GM18951 (cell line): ENCODE data around the gene DTX4.

Source experiments
- POLR2A ChIP-seq: IDR thresholded peaks from 4 replicates; pipeline ENCODE4 v1.6.1; 2011; ENCODE audit warnings: mild to moderate bottlenecking; ENCODE audit not compliant: insufficient read length, insufficient read depth; ENCODE audit errors: extremely low read depth
- in situ Hi-C: fragments of 300-500 bp; cut with MboI; formaldehyde crosslinking; loops from one replicate; pipeline ENCODE4 v1.12.0; 2022; ENCODE audit warnings: low sequenced_read_pairs, mixed read lengths, inconsistent platforms; ENCODE audit not compliant: unreplicated experiment

The DTX4 gene

DNA sequence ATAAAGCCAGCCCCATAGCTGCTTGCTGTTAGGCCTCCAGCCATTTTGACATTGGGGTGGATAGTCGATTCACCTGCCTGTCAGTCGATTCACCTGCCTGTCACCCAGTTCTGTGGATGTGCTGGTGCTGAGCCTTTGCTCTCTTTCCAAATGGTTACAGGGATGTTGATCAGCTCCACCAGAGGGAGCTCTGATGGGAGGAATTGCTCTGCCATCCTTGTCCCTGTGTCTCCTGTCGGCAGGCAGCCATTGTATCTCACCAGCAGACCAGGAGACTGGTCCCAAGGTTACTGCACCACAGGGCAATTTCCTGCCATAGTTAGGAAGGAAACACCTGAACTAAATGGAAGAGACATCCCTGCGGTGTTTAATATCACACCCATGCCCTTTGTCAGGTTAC lies 34.7 kb downstream of the DTX4 start:
- in situ Hi-C loops, result loop anchor here (5.0 kb wide), 1 partner anchor 34 kb away; the partner anchor contains the start of gene DTX4

DNA sequence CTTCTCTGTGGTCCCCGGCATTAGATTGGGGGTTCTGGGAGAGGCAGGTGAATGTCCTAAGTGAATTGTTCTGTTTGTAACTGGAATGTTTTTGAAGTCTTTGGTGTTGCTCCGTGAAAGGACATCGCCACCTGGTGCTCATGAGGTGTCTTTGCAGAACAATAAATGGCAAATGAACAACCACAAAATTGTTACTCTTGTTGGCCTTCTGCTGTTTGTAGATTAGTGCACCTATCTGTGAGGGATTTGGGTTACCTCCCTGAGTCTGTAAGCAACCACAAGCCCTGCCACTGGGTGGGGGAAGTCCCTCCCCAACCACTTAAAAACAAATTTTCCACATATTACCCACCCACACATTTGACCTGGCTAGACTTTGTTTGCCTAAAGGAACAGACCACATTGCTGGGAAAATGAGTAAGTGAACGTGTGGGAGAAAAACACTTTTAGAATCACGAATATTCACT lies 36.1 kb downstream of the DTX4 start:
- in situ Hi-C loops, result loop anchor here (5.0 kb wide), 1 partner anchor 36 kb away; the partner anchor contains the start of gene DTX4
- TF ChIP-seq POLR2A, result peak; percentile 11

More for the DNA sequence above, 34.7 kb downstream of the DTX4 start:
- no peak for TF ChIP-seq POLR2A

DNA sequence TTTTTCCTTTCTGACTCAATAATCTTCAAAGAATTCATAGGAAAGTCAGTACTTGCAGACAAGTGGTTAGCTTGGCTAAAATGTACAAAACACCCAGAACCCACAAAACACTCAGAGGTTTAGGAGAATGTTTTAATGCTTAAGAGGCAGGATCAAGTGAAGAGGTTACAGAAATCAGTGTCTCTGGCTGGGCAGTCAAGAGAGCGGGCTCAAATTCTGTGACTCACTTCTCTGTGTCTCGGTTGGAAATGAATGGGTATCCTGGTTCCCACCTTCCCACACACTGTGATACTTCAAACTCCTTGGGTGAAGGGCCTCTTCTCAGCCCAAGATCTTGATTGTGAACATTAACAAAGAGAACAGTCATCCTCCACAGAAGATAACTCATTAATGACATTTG lies 37.0 kb downstream of the DTX4 start:
- in situ Hi-C loops, result loop anchor here (5.0 kb wide), 1 partner anchor 37 kb away; the partner anchor contains the start of gene DTX4
- TF ChIP-seq POLR2A, result no peak

DNA sequence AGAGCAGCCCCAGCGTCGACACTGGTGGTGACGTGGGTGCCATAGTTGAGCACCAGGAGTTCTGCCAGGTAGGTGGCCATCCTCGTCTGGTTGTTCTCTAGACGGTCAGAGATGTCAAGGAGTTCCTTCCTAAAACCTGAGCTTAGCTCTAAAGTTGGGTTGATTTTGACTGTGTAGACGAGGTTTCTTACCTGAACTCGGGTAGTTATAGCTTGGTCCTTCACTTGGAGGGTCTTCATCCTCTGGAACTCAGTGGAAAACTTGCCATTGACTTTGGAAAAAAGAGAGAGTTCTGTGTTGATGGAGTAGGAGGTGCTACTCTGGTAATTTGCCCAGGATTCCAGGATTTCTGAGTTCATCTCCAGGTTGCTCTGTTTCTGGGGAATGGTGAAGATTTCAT lies 40.3 kb downstream of the DTX4 start:
- in situ Hi-C loops, result no loop called here
- TF ChIP-seq POLR2A, result no peak

DNA sequence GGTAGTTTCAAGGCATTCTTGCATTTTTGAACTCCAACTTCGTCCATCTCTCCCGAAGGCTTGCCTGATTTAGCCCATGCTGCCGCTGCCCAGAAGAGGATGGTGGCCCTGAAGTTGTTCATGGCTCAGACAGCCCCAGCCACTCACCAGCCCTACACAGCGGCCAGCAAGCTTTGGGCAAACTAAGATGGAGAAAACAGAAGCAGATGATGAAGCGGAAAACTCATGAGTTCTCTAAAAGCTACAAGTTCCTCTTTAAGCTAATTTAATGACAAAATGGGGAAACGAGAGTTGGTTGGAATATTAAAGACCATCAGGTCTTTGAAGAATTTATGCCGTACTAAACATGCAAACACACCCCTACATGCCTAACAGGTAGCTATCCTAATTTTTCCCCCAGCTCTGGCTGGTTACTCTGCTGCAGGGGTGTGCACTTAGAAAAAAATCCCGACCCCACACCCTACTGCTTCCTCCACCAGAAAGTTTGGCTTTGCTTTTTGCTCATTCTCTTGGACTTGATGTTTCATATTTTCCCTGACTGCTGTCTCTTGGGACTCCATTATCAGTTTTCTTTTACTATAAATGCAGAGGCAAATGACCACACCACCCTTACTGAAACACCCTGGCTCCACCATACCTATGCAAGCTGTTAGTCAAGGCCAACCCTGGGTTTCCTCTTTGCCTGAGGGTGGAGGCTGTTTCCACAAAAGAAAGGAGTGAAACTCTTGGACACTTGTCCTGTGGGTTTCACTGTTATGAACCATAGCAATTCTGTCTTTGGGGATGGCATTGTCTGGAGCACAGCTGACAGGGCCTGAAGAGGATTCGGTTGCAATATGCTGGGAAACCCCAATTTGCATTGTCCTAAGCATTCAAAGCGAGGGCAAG lies 41.1 kb downstream of the DTX4 start, which contains the start of gene MPEG1:
TSS of gene MPEG1 (minus strand) at position 184 of the 888 bp plus-strand sequence. CDS start at position 122, 62 bp downstream.
- in situ Hi-C loops, result no loop called here
- peak; percentile 48 for TF ChIP-seq POLR2A

DNA sequence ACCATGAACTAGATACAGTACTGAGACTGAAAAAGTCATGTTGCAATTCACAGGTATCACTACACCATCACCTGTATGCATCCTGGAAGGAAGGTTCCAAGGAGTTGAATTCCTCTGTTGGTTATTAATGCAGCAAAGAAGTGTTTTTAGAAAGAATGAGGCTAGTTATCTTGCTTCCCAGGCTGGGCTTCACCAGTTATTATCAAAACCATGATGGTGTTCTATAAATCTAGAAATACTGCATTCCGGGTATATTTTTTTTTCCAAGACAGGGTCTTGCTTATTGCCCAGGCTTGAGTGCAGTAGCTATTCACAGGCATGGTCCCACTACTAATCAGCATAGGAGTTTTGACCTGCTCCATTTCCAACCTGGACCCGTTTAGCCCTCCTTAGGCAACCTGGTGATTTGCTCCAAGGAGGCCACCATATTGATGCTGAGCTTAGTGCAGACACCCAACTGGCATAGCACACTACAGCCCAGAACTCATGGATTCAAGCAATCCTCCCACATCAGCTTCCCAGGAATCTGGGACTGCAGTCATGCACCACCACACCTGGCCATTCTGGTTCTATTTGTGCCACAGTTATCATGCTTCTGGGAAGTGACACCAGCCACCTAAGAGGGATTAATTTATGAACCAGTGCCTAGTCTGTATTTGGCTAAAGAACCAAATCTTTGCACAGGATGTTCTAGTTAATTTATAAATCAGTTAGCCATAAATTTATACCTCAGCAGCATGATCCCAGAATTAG lies 42.4 kb downstream of the DTX4 start:
- in situ Hi-C loops, result no loop called here
- no peak for TF ChIP-seq POLR2A

DNA sequence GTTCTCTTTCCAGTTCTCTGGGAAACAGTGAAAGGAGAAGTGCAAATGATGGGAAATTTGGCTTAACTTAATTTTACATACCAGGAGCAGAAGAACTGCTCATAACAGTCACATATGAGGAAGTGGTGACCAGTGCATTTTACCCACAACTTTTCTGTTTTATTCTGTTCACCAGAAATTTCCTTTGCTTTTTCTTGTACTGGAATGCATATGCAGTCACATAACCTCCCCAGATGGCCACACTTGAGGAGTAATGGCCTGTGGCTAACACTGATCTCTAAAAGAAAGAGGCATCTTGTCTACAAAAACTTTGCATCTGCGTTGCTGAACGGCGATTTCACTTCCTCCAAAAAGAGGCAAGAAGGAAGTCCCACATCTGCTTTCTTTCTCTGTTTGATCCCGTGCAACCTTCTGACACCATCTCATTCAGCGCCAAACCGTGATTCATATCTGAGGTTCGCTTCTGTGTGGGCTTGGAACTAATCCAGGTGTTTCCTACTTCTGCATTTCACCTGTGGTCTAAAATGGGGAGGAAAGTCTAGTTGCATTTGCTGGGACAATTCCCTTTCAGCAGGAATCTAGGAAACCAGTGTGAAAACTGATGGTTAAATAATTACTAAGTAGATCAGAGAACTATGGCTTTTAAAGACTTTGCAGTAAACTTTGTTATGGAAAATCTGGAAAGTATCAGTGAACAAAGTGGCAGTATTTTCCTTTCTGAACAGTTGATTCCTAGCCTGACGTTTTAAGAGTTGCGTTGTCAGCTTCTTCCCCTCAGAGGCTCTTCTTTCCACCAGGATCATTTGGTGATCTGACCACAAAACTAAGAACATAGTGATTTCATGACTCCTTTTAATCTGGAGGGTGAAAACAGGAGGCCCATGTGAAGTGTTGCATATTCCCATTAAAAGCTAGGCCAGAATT lies 45.0 kb downstream of the DTX4 start:
- in situ Hi-C loops, result no loop called here
- no peak for TF ChIP-seq POLR2A

DNA sequence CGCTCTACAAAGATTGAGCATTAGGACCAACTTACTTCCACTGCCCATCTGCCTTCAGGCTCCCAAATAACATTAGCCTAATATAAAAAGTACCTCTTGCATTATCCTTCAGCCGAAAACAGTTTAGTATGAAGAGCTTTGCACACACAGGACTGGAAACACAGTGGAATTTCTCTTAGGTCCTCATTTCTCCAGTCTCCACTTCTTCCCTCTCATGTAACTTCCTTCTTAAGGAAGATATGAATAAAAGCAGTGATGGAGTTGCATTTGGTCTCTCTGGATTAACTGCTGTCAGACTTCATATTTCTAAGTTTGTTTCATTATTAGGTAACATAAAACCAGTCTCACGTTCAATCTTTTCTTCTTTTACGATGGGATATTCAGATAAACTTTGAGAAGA lies 46.4 kb downstream of the DTX4 start:
- in situ Hi-C loops, result no loop called here
- no peak for TF ChIP-seq POLR2A

DNA sequence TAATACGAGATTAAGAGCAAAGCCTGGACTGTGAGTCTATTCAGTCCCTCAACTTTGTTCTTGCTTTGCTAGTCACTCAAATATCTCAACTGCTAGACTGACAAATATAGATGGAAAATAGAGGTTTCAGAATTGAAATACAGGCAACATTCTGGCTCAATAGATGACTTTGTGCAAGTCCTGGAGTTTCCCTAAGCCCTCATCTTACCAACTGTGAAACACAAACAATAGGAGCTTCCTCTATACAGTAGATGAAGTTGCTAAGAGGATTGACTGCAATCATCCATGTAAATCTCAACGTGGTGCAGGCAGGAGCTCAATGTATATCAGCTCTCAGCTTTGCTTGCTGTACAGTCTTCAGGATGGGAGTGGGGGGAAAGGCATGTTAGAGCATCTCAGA lies 47.0 kb downstream of the DTX4 start:
- TF ChIP-seq POLR2A, result no peak
- in situ Hi-C loops, result no loop called here

DNA sequence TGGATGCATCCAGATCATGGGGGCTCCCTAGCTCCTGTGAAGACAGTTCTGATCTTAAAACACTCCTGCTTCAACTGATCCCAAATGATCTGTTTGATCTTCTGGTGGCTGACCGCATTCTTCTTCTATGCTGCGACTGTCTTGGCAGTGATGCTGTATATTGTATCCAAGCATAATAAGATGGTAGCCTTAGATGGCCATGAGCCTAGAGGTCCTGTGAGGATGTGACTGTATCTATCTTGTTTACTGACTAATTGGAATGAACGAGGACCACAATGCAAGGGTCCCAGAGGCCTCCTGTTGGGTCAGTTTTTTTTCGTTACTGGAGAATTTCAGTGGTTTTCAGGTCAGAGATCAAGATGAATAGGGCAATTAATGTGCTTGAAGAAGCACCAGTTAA lies 47.9 kb downstream of the DTX4 start:
- TF ChIP-seq POLR2A, result no peak
- in situ Hi-C loops, result no loop called here

DNA sequence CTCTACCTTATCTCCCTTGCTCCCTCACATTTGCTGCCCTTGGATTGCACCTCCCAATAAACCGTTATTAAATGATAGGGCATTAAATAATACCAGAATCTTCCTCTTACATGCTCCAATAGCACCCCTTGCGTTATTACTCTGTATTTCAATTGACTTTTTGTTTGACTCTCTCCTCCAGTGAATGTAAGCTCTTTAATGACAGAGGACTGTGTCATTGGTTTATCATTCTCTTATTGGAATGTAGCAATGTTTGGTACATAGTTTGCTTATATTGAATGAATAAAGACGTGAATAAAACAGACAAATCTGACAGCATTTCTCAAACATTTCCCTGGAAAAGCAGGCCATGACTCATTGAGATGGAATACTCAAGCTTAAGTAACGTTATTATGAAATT lies 49.5 kb downstream of the DTX4 start:
- in situ Hi-C loops, result no loop called here
- no peak for TF ChIP-seq POLR2A

DNA sequence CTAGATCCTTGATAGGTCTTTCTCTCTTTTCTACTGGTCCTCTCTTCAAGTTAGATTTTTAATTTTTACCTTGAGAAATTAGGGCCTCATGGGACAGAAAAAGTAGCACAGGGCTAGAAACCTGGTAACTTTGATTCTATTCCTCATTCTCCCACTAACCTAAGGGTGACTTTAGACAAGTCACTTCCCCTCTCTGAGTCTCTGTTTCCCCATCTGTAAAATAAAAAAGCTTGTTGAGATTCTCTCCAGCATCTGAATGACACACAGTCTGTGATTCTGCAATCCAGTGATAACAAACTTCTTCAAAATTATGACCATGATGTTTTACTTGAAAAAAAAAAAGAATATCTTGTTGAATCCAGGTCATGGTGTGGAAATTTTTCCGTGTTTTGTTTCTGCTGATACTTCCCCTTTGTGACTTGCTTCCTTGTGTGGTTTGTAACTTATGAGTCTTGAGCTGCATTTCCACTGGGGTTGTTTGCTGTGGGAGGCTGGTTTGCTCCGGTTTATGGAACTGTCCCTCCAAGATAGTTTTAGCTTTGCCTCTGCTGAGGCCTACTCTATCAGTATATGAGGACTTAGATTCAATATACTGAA lies 50.6 kb downstream of the DTX4 start:
- TF ChIP-seq POLR2A, result no peak
- in situ Hi-C loops, result no loop called here

DNA sequence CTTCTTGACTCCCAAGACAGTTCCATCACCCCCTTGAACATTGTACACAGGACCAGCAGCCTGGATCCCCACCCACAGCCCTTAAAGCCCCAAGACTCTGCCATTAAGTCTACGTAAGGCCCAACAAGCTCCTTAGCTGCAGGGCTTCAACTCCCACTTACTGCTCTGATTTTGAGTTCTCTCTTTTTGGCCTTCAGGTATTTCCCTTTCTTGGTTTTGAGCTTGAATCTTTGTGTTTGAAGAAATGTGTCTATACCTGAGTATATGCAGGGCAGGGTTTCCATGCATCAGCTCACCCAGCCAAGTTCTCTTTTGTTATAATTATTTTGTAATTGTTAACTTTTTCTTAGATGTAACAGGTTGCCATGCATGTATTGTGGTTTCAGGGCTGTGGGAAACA lies 51.2 kb downstream of the DTX4 start:
- in situ Hi-C loops, result no loop called here
- TF ChIP-seq POLR2A, result no peak

DNA sequence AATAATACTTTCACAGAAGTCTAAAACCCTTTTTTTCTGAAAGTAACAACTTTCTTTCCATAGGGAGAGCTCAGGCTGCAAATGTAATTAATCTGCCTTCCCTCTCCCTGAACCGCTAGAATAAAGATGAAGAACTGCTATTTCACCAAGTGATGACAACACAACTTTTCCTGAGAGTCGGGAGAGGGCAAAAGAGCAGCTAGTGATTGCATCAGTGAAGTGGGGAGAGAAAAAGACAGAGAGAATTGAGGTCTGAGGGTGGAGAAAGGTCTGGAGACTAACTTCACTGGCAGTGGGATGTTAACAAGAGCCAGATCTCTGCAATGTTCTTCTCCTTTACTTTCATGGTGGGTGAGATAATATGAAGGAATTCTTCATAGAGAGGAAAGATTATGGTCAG lies 51.7 kb downstream of the DTX4 start:
- no peak for TF ChIP-seq POLR2A
- in situ Hi-C loops, result no loop called here
